GM06990 (cell line): Measurements from ENCODE around the gene IQGAP3.

Experiments used
- DNase-seq: peaks from one replicate; pipeline ENCODE4 v3.0.0-alpha.2; 2011; ENCODE audit not compliant: insufficient read length; ENCODE audit errors: extremely low read depth
- H3K27me3 ChIP-seq: replicated peaks from 2 replicates; pipeline ENCODE4 v1.6.0; 2011; ENCODE audit warnings: low read length; ENCODE audit not compliant: control insufficient read depth, insufficient read depth
- H3K36me3 ChIP-seq: 2 replicates; pipeline ENCODE4 v1.5.1; 2011; ENCODE audit warnings: low read length; ENCODE audit not compliant: control insufficient read depth, insufficient read depth
- H3K4me3 ChIP-seq: replicated peaks from 2 replicates; pipeline ENCODE4 v1.5.1; 2011; ENCODE audit warnings: low read depth, mild to moderate bottlenecking, control low read depth, low read length
- TF ChIP-seq, protein P1 (sequence below): IDR thresholded peaks from 2 replicates; pipeline ENCODE4 v1.5.1; 2011; ENCODE audit warnings: low read length, control low read depth, mild to moderate bottlenecking, inconsistent platforms; ENCODE audit not compliant: insufficient read depth, poor library complexity, severe bottlenecking

The IQGAP3 gene

DNA sequence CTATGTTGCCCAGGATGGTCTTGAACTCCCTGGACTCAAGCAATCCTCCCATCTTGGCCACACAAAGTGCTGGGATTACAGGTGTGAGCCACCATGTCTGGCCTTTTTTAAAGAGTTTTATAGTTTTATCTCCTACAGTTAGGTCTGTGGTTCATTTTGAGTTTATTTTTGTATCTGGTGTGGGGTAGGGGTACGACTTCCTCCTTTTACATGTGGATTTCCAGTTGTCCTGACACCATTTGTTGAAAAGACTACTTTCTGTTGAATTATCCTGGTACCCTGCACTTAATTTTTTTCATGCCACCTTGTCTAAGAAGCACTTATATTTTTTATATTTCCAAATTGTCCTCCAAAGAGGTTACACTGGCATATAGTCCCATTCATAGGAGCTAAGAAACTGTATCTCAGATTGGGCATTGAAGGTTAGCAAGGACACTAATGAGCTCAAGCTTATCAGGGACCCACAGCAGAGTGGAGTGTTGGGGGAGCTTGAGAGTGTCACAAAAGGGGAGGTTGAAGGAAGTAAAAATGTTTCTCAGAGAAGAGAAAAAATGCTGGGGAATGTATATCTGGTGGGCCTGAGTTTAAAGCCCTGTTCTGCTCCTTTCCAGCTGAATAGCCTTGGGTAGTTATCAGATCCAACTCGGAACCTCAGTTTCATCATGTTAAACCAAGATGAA is 48.4 kb downstream of the IQGAP3 start:
- H3K27me3 ChIP-seq, result no peaks in the 10 kb centered on the region
- H3K36me3 ChIP-seq, result peaks cover 2% of the 10 kb centered on the region
- H3K4me3 ChIP-seq, result no peak overlapping the region
- TF ChIP-seq, protein P1, sequence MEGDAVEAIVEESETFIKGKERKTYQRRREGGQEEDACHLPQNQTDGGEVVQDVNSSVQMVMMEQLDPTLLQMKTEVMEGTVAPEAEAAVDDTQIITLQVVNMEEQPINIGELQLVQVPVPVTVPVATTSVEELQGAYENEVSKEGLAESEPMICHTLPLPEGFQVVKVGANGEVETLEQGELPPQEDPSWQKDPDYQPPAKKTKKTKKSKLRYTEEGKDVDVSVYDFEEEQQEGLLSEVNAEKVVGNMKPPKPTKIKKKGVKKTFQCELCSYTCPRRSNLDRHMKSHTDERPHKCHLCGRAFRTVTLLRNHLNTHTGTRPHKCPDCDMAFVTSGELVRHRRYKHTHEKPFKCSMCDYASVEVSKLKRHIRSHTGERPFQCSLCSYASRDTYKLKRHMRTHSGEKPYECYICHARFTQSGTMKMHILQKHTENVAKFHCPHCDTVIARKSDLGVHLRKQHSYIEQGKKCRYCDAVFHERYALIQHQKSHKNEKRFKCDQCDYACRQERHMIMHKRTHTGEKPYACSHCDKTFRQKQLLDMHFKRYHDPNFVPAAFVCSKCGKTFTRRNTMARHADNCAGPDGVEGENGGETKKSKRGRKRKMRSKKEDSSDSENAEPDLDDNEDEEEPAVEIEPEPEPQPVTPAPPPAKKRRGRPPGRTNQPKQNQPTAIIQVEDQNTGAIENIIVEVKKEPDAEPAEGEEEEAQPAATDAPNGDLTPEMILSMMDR, result no peak
- no peak for DNase-seq

DNA sequence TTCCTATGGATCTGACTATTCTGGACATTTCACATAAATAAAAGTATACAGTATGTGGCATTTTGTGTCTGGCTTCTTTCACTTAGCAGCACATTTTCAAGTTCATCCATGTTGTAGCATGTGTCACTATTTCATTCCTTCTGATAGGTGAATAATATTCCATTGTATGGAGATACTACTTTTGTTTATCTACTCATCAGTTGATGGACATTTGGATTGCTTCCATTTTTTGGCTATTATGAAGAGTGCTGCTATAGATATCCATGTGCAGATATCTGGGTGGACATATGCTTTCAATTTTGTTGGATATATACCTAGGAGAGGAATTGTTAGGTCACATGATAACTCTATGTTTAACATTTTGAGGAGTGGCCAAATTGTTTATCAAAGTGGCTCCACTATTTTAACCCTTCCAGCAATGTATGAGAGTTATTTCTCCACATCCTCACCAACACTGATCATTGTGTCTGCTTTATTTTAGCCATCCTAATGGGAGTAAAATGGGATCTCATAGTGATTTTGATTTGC is 49.9 kb downstream of the IQGAP3 start:
- TF ChIP-seq, protein P1, result no peak
- H3K4me3 ChIP-seq, result no peak overlapping the region
- H3K27me3 ChIP-seq, result no peaks in the 10 kb centered on the region
- no peaks in the 10 kb centered on the region; the same call in 1 of the 2 replicates for H3K36me3 ChIP-seq
- DNase-seq, result no peak

- H3K4me3 ChIP-seq, result no peak overlapping the region
- DNase-seq, result no peak
- H3K27me3 ChIP-seq, result no peaks in the 10 kb centered on the region
- TF ChIP-seq, protein P1, result no peak
- no peaks in the 10 kb centered on the region for H3K36me3 ChIP-seq
Measured at GRCh38 chr1:156517748-156518147, 54.6 kb downstream of the IQGAP3 start.

DNA sequence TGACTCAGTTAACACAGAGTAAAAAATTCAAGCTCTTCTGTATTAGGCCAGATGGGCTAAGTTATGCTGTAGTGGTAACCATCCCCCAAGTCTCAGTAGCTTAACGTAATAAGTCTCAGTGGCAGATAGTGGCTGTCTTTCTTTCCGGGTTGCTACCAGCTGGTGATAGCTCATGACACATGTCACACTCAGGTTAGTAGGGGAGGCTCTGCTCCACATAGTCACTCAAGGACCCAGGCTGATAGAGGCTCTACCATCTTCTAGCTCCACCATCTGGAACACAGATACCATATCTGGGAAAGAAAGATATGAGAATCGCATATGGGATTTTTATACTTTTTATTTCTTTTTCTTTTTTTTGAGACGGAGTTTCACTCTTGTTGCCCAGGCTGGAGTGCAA is 55.5 kb downstream of the IQGAP3 start:
- no peak for DNase-seq
- H3K27me3 ChIP-seq, result no peaks in the 10 kb centered on the region
- TF ChIP-seq, protein P1, result no peak
- H3K36me3 ChIP-seq, result no peaks in the 10 kb centered on the region
- H3K4me3 ChIP-seq, result no peak overlapping the region

DNA sequence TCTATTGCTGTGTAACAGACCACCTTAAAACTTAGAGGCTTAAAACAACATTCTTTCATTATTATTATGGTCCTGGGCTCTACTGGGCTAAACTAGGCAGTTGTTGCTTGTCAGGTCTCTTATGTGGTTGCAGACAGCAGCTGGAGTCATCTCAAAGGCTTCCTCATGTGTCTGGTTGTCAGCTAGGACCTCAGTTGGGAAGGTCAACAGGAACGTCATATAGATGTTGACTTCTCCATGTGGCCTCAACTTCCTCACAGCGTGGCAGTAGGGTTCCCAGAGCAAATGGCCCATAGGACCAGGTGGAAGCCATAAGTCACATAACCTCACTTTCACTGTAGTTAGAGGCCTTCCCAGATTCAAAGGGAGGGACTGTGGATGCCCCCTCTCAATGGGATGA is 56.4 kb downstream of the IQGAP3 start:
- TF ChIP-seq, protein P1, result no peak
- no peak for DNase-seq
- Histone ChIP-seq H3K36me3 (no peaks in the 10 kb centered on the region), H3K4me3 (no peak overlapping the region), H3K27me3 (no peaks in the 10 kb centered on the region)
